Kidney (tissue), 14 donors: ENCODE data around the gene PTBP3. TPM values are rescaled to one million over a fixed set of nuclear protein-coding genes. Genes with fewer than 3 reads are reported as not detected.

Experiments used
- DNase-seq, 5 donors: peaks; one replicate each; pipeline ENCODE4 v3.0.0-alpha.2; 2013 to 2020
- FAIRE-seq: peaks from 2 replicates; lab custom pipeline; 2012; peaks lifted over from hg19 to GRCh38; lab: Jason Lieb, UNC
- H3K27ac ChIP-seq, 2 donors: one replicate each; pipeline ENCODE4 v1.7.0; 2013; ENCODE audit warnings: low read depth in 2 of 2, low read length in 2 of 2, inconsistent platforms in 1 of 2
- H3K27me3 ChIP-seq: one replicate; pipeline ENCODE4 v1.7.1; 2013; ENCODE audit warnings: low read length, inconsistent platforms; ENCODE audit not compliant: control insufficient read depth, insufficient read depth
- H3K36me3 ChIP-seq, 3 donors: one replicate each; pipeline versions ENCODE4 v1.7.0 to v1.7.1; 2013; ENCODE audit warnings: low read length in 3 of 3, control low read depth in 1 of 3, inconsistent platforms in 1 of 3; ENCODE audit not compliant: insufficient read depth in 3 of 3, control insufficient read depth in 2 of 3
- H3K4me1 ChIP-seq, 3 donors: one replicate each; pipeline versions ENCODE4 v1.7.0 to v1.7.1; 2013; ENCODE audit warnings: low read length in 3 of 3, inconsistent platforms in 1 of 3, low read depth in 1 of 3; ENCODE audit not compliant: control insufficient read depth in 2 of 3, insufficient read depth in 2 of 3
- H3K4me3 ChIP-seq, 3 donors: one replicate each; pipeline versions ENCODE4 v1.7.0 to v1.8.1; 2013; ENCODE audit warnings: low read length in 3 of 3, control low read depth in 1 of 3, inconsistent platforms in 1 of 3
- H3K9ac ChIP-seq, 3 donors: one replicate each; pipeline versions ENCODE4 v1.7.0 to v1.7.1; 2013; ENCODE audit warnings: low read length in 3 of 3, control low read depth in 1 of 3, inconsistent platforms in 1 of 3
- H3K9me3 ChIP-seq, 3 donors: one replicate each; pipeline versions ENCODE4 v1.7.0 to v1.7.1; 2013; ENCODE audit warnings: low read length in 3 of 3, control low read depth in 1 of 3, inconsistent platforms in 1 of 3; ENCODE audit not compliant: control insufficient read depth in 2 of 3, insufficient read depth in 1 of 3
- CTCF ChIP-seq: IDR thresholded peaks from 3 replicates; pipeline ENCODE4 v1.5.1; 2012; ENCODE audit warnings: mild to moderate bottlenecking, moderate library complexity, borderline replicate concordance; ENCODE audit not compliant: insufficient read depth; ENCODE audit errors: extremely low read depth
- intact Hi-C: fragments of 100-400 bp; cut with DNase I; formaldehyde crosslinking; loops from one replicate; pipeline ENCODE4 v1.11.1; 2022
- polyA plus RNA-seq: library from polyadenylated mRNA; stranded (reverse); fragments of 350-450 nt; fragmentation: Illumina TruSeq; extraction: RNeasy Lipid Tissue Mini Kit (QIAGEN cat#74804); gene quantifications from one replicate; pipeline ENCODE4 v1.2.3, GENCODE V29; 2014; ENCODE audit warnings: low read depth, low replicate concordance; ENCODE audit not compliant: insufficient read depth
- total RNA-seq: library from RNA; stranded (reverse); fragmentation: NEBNext Ultra II Directional; extraction: Animal tissue kit (Norgen Biotek cat#: 25700); gene quantifications from one replicate; pipeline ENCODE4 v1.2.1, GENCODE V29; 2021
- donor health status: control.
- donor health status: control.
- donor health status: control.
- donor health status: control.
- donor health status: control.
- donor health status: DM: yes; HTN: yes; CAD: no.
- donor health status: Normal renal cell carcinoma (clear cell type).

The PTBP3 gene
- total and polyA plus RNA-seq, 2 donors from 2014 or later: 14.0 to 86.6 TPM

- Histone ChIP-seq H3K9ac (no peak overlapping the region), H3K4me3 (no peak overlapping the region), H3K4me1 (peaks cover 0 to 3% (median 0%) of the 10 kb centered on the region in 3 donors), H3K27me3 (no peaks in the 10 kb centered on the region), H3K9me3 (no peaks in the 10 kb centered on the region), H3K36me3 (no peaks in the 10 kb centered on the region), H3K27ac (no peak overlapping the region)
- DNase-seq: no peak
- no peak for TF ChIP-seq CTCF
- no peak for FAIRE-seq
- intact Hi-C loops: no loop called here
Observed at GRCh38 chr9:112239284-112239683, 94.1 kb downstream of the PTBP3 start.

- Histone ChIP-seq H3K9ac (no peak overlapping the region), H3K4me3 (no peak overlapping the region), H3K27me3 (no peaks in the 10 kb centered on the region), H3K36me3 (no peaks in the 10 kb centered on the region), H3K4me1 (peaks cover 0 to 3% (median 0%) of the 10 kb centered on the region in 3 donors), H3K27ac (no peak overlapping the region), H3K9me3 (no peaks in the 10 kb centered on the region)
- DNase-seq: no peak
- intact Hi-C loops: no loop called here
- no peak for TF ChIP-seq CTCF
- FAIRE-seq: no peak
Observed at GRCh38 chr9:112234779-112235178, 98.6 kb downstream of the PTBP3 start.

- FAIRE-seq: no peak
- H3K27ac ChIP-seq: no peak overlapping the region
- DNase-seq: no peak
- H3K4me3 ChIP-seq: no peak overlapping the region
- TF ChIP-seq CTCF: no peak
- intact Hi-C loops: no loop called here
- H3K4me1 ChIP-seq: peaks cover 0 to 3% (median 0%) of the 10 kb centered on the region in 3 donors
- H3K9me3 ChIP-seq: no peaks in the 10 kb centered on the region
- no peak overlapping the region for H3K9ac ChIP-seq
- no peaks in the 10 kb centered on the region for H3K27me3 ChIP-seq
- no peaks in the 10 kb centered on the region for H3K36me3 ChIP-seq
Observed at GRCh38 chr9:112233769-112234168, 99.7 kb downstream of the PTBP3 start.

- peaks cover 0 to 2% (median 2%) of the 10 kb centered on the region in 3 donors for H3K36me3 ChIP-seq
- intact Hi-C loops: no loop called here
- H3K27ac ChIP-seq: no peak overlapping the region
- DNase-seq: no peak
- FAIRE-seq: no peak
- no peak for TF ChIP-seq CTCF
- H3K4me1 ChIP-seq: peaks cover 0 to 2% (median 0%) of the 10 kb centered on the region in 3 donors
- no peaks in the 10 kb centered on the region for H3K9me3 ChIP-seq
- no peak overlapping the region for H3K4me3 ChIP-seq
- H3K27me3 ChIP-seq: no peaks in the 10 kb centered on the region
- no peak overlapping the region for H3K9ac ChIP-seq
Observed at GRCh38 chr9:112232233-112232632, 101.2 kb downstream of the PTBP3 start.
